Stimulated activated CD8-positive, alpha-beta memory T cell treated with anti-CD3 and anti-CD28 coated beads, Interleukin-4, amount 100 ng/mL, for 48 hours (primary cell): ENCODE measurements around the gene FAM200C.
A peak's percentile ranks its signal among the peaks of the same experiment; 100 is the strongest.

Experiments used
- DNase-seq: peaks from one replicate; pipeline ENCODE4 v3.0.0-alpha.2; 2020

The FAM200C gene

DNA sequence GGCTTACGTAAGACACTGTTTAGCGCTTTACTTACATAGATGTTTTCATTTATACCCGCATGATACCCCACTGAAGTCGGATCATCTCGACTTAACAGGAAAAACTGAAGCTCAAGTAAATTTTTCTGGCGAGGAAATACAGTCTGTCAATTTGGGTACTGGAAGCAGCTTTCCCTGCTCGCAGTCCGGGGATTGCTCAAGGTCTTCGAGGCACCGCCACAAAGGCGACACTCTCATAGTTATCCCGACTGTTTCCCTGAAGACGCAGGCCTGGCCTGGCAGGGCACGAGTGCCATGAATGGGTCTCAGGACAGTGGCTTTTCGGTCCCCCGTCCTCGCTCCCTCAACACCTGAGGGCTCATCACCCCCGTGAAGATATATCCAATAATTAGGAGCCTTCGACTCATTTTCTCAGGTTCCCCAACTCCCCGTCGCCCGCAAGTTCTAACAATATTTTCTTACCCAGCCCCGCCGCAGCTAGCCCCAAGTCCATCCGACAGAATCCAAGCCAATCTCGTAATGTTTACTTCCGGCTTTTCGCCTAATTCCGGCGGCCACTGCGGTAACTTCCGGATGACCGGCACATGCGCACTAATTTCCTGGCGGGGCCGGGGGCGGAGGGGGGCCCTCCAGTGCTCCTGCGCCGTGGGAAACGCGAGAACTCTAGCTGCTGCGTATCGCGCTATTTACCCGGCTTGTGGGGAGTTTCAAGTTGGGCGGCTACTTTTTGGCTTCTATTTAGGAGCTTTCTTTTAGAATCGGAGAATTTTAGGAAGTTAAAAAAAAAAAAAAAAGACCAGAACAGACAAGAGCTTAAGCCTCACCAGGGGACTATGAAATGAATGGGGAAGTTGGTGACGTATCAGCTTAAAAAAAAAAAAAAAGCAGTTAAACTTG is 19.0 kb upstream of the FAM200C start, which contains the start of gene SLU7:
TSS of gene SLU7 (minus strand) at position 521 of the 897 bp plus-strand sequence. CDS start 3,787 bp downstream, outside the sequence.
- peak; percentile 96 for DNase-seq

GRCh38 chr5:160398806-160399205 is 1.0 kb downstream of the FAM200C start:
- DNase-seq, result no peak

GRCh38 chr5:160397492-160397891 is 2.4 kb downstream of the FAM200C start:
- no peak for DNase-seq

DNA sequence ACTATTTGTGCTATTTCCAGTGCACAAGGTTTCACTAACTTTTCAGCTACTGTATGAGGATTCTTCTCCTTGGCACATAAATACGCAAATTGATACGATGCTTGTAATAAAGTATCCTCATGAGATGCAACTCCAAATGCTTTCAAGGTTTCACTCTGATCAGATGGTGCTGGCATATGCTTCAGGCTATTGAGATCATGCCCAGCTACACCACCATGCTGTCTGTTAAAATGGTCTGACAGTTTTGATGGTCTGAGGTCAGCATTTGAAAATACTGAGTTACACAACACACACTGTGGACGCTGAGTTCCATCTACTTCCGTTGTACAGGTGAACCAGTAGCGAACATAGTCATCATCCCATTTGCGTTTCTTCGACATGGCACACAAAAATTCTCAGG is 4.7 kb downstream of the FAM200C start:
- DNase-seq, result no peak

- no peak for DNase-seq
These were observed 8.8 kb downstream of the FAM200C start for GRCh38 chr5:160390787-160391696.

DNA sequence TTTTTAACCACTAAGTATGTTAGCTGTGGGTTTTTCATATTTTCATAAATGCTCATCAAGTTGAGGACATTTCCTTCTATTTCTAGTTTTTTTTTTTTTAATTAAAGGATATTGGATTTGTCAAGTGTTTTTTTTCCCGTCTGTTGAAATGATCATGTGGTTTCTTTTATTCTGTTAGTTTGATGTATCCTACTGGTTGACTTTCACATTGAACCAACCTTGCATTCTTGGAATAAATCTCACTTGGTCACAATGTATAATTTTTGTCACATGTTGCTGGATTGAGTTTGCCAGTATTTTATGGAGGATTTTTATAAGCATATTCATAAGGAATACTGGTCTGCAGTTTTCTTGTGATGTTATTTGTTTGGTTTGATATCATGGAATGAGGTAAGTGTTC is 12.4 kb downstream of the FAM200C start:
- no peak for DNase-seq

DNA sequence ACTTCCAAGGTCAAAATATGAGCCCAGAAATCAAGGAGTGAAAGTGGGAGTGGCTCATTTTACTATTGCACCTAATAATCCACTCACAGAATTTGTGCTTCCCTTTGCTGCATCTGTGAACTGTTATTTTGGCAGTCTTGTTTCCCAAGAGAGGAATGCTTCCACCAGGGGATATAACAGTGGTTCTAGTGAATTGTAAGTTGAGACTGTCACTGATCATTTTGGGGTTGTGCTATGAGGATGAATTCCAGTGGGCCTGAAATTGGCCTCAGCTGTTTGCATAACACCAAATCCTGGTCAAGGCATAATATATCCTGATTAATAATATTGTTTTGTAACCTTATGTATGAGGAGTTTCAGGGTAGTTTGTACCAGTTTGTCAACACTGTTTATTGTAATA is 14.4 kb downstream of the FAM200C start:
- DNase-seq, result no peak

DNA sequence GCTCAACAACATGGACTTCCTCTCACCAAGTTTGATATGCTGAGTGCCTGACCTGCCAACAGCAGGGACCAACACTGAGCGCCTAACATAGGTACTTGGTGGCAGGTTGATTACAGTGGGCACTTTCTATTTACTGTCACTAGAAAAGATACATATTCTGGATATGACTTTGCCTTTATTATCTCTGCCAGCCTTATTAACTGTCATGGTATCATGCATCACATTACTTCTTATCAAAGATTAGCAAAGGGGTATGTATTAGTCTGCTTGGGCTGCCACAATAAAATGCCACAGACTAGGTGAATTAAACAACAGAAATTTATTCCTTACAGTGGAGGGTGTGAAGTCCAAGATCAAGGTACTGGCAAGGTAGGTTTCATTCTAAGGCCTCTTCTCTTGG is 15.2 kb downstream of the FAM200C start:
- no peak for DNase-seq

DNA sequence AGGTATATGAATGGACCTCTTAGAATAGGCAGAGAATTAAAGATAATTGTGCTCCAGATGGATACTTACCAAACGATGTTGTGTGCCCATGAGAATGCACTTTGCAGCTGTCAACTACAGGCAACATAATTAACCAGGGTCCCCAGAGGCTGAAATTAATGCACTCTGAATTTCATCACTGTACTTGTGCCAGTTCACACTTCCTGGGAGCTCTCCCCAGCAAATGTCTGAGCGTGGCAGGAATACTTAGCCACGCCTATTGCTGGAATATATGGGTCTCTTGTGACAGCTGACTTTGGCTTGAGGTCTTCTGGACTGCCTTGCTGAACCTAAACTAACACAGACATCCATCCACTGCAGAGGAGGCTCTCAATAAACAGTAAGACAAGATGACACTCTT is 17.5 kb downstream of the FAM200C start:
- no peak for DNase-seq

GRCh38 chr5:160380041-160380440 is 19.8 kb downstream of the FAM200C start:
- DNase-seq, result no peak

- no peak for DNase-seq
These were observed 20.3 kb downstream of the FAM200C start for GRCh38 chr5:160379511-160379910.

GRCh38 chr5:160378330-160378729 is 21.5 kb downstream of the FAM200C start:
- DNase-seq, result no peak

DNA sequence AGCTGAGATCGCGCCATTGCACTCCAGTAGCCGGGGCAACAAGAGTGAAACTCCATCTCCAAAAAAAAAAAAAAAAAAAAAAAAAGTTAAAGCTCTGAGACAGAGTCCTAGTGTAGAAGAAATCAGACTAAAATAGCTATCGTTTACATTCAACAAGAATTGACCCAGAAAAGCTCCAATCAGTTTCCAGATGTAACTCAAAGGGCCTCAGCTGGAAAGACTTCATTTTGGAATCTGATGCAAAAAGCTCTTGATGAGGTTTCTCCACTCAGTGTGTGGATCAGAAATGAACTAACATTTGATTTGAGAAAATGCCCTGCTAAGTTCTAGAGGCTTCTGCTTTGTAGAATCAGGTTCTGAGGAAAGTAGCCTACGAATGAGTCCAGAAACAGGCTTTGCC is 22.2 kb downstream of the FAM200C start:
- DNase-seq, result no peak

DNA sequence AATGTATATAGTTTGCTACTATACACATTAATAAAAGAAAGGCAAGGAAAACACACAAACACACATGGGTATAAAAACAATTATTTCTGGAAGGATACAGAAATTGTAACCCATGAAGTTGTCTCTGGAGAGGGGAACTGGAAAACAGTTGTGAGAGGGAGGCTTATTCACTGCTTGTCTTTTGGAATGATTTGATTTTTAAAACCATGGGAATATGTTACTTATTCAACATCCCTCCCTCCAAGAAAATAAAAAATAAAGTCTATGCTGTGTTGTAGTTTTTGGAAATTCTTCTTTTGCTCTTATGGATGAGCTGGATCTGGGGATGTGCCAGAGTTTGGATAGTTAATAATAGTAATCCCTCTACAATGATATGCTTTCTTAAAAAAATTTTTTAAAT is 23.4 kb downstream of the FAM200C start:
- no peak for DNase-seq

- no peak for DNase-seq
These were observed 24.2 kb downstream of the FAM200C start for GRCh38 chr5:160375701-160376100.

DNA sequence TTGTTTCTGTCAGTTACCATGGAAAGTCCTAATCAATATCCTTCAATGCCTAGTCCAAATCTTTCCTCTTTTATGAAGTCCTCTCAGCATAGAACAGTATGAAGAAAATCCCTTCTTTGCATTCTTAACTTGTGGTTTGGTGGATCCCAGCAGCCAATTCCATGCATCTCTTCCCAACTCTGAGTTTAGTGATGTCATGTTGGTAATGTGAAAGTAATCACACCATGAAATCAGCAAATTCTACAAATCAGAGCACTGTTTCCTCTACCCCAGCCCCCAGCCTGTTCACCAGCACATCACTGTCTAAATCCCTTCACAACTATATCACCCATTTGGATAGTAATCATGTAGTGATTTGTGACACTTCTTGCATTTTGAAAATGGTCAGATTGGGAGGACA is 24.7 kb downstream of the FAM200C start:
- no peak for DNase-seq

- DNase-seq, result no peak
These were observed 28.6 kb downstream of the FAM200C start for GRCh38 chr5:160371294-160371693.

GRCh38 chr5:160370713-160371034 is 29.2 kb downstream of the FAM200C start:
- DNase-seq, result no peak

DNA sequence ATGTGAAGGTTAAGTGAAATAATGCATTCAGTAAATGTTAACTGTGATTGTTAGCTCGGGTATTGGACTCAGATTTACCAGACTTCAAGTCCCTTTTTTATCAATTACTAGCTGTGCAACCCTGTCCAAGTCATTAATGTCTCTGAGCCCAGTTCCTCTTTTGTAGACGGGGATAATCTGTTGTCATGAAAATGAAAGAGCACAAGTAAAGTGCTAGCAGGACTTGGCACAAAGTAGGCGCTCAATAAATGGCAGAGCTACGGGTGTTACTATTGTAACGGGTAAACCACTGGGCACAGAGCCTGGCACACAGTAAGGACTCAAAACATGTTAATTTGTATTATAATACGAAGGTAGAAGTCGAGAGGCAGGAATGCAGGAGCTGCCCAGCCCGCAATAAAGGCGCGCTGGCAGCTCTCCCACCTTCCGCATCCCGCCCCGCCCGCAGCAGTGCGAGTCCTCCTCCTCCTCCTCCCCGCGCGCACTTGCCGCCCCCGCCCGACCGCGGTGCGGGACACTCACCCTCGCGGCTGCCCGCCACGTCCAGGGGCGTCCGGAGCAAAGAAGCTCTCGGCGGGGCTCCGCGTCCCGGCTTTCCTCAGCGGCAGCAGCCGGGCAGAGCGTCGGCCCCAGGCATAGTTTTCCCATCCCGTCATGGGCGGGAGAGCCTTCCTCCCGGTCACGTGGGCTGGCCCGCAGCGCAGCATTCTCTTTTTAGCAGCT is 29.7 kb downstream of the FAM200C start, which contains the start of gene C1QTNF2:
TSS of gene C1QTNF2 (minus strand) at position 637 of the 723 bp plus-strand sequence. CDS start 15,615 bp downstream, outside the sequence.
- DNase-seq, result peak; percentile 27

DNA sequence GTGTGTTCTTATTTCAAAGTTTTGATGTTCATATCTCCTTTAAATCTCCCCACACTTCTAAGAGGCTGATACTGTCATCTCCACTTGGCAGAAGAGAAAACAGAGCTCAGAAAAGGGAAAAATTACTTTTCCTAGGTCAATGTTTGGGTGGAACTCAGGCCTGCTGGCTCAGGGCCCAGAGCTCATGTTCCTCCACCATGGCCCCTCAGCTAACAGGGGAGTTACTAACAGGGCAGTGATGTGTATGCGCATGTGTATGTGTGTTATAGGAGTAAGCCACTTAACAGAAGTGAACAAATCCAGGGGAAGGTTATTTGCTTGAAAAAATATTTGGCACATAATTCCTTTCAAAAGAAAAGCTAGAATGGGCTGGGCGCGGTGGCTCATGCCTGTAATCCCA is 32.0 kb downstream of the FAM200C start:
- no peak for DNase-seq

GRCh38 chr5:160367261-160367660 is 32.6 kb downstream of the FAM200C start:
- no peak for DNase-seq

DNA sequence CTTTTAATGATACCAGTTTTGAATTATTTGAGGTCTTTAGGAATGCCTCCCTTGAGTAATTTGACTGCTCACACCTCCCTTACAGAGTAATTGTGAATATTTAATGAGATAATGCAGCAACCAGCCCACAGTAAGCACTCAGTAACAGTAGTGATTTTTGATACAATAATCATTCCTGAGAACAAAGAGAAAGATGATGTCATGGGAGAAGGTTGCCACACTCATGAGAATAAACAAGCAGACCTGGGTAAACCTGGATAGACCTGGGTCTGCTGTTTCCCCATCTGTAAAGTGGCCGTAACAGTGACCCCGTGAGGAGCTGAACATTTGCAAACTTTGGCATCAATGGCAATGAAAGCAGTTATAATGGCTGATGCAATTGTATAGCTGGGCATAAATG is 33.6 kb downstream of the FAM200C start:
- no peak for DNase-seq
